Endothelial cell of umbilical vein (primary cell): ENCODE results near the gene TRNAU1AP. TPM values are rescaled to one million over a fixed set of nuclear protein-coding genes. Genes with fewer than 3 reads are reported as not detected.

Source experiments
- BruUV-seq: library from RNA; stranded (reverse); fragments of 400-500 nt; replicated peaks from 2 replicates; lab custom pipeline; 2021; lab: Mats Ljungman, UMichigan
- CTCF ChIA-PET: fragments of 300-600, 350-600 bp; sonication (Branson Sonifier 250); formaldehyde crosslinking; loops from one replicate; lab custom pipeline; 2021; ENCODE audit warnings: antibody characterized with exemption, inconsistent platforms; lab: Charles Lee
- POLR2A ChIA-PET: fragments of 300-600, 350-600 bp; sonication (Branson Sonifier 250); formaldehyde crosslinking; loops from one replicate; lab custom pipeline; 2021; ENCODE audit warnings: antibody characterized with exemption, inconsistent platforms; lab: Charles Lee
- DNase-seq: peaks from one replicate; pipeline ENCODE4 v3.0.0-alpha.2; 2011; ENCODE audit warnings: low read depth, low spot score
- FAIRE-seq: peaks from 2 replicates; lab custom pipeline; 2011; peaks lifted over from hg19 to GRCh38; lab: Jason Lieb, UNC
- H2AFZ ChIP-seq: 2 replicates; pipeline ENCODE4 v1.6.0; 2012; ENCODE audit warnings: low read depth, low read length, control low read depth, inconsistent platforms
- H3K27ac ChIP-seq: 2 replicates; pipeline ENCODE4 v1.5.1; 2011; ENCODE audit warnings: low read depth, mild to moderate bottlenecking, control low read depth, low read length, moderate library complexity; ENCODE audit not compliant: insufficient read depth
- H3K27me3 ChIP-seq, 2 experiments: 2 replicates each; pipeline versions ENCODE4 v1.6.0 to v1.6.1; 2011; ENCODE audit warnings: low read length in 2 of 2, mixed read lengths in 1 of 2; ENCODE audit not compliant: control insufficient read depth in 2 of 2, insufficient read depth in 2 of 2
- H3K36me3 ChIP-seq, 2 experiments: 2 replicates in 1 of 2; 3 replicates in 1 of 2; pipeline ENCODE4 v1.5.1; 2011; ENCODE audit warnings: low read length in 2 of 2, mild to moderate bottlenecking in 1 of 2, moderate library complexity in 1 of 2; ENCODE audit not compliant: control insufficient read depth in 2 of 2, insufficient read depth in 2 of 2; ENCODE audit errors: extremely low read depth in 1 of 2
- H3K4me1 ChIP-seq: 3 replicates; pipeline ENCODE4 v1.5.1; 2011; ENCODE audit warnings: mild to moderate bottlenecking, low read length; ENCODE audit not compliant: control insufficient read depth, insufficient read depth; ENCODE audit errors: extremely low read depth
- H3K4me2 ChIP-seq: 2 replicates; pipeline ENCODE4 v1.6.1; 2011; ENCODE audit warnings: low read length, control low read depth, mixed read lengths; ENCODE audit not compliant: insufficient read depth
- H3K4me3 ChIP-seq, 3 experiments: fragments of 200-600 bp in 1 of 3; sonication (generic), shearing (Covaris generic) in 1 of 3; replicated peaks in 1 of 3; 2 replicates each; pipeline ENCODE4 v1.5.1; 2011 to 2016; ENCODE audit warnings: control low read depth in 3 of 3, low read length in 3 of 3, mild to moderate bottlenecking in 2 of 3, inconsistent platforms in 1 of 3, low read depth in 1 of 3, moderate library complexity in 1 of 3; ENCODE audit not compliant: insufficient read depth in 1 of 3
- H3K79me2 ChIP-seq: 2 replicates; pipeline ENCODE4 v1.6.0; 2012; ENCODE audit warnings: low read length, inconsistent platforms; ENCODE audit not compliant: control insufficient read depth, insufficient read depth
- H3K9ac ChIP-seq: replicated peaks from 2 replicates; pipeline ENCODE3; 2011; ENCODE audit warnings: low read length, control low read depth; ENCODE audit not compliant: insufficient read depth; ENCODE audit errors: extremely low read depth
- H3K9me1 ChIP-seq: replicated peaks from 3 replicates; pipeline ENCODE4 v1.6.0; 2011; ENCODE audit warnings: mild to moderate bottlenecking, low read length; ENCODE audit not compliant: control insufficient read depth, insufficient read depth; ENCODE audit errors: extremely low read depth
- H3K9me3 ChIP-seq: replicated peaks from 2 replicates; pipeline ENCODE4 v1.5.1; 2012; ENCODE audit warnings: low read length, inconsistent platforms; ENCODE audit not compliant: control insufficient read depth, insufficient read depth
- H4K20me1 ChIP-seq: replicated peaks from 2 replicates; pipeline ENCODE3; 2011; ENCODE audit warnings: mild to moderate bottlenecking, low read length; ENCODE audit not compliant: control insufficient read depth, insufficient read depth; ENCODE audit errors: extremely low read depth
- CTCF ChIP-seq, 2 donors: IDR thresholded peaks; 1 replicate in 1 of 2; 2 replicates in 1 of 2; pipeline ENCODE4 v1.5.1; 2011; ENCODE audit warnings: low read length in 2 of 2, mild to moderate bottlenecking in 2 of 2, moderate library complexity in 2 of 2, control low read depth in 1 of 2, inconsistent platforms in 1 of 2, low read depth in 1 of 2; ENCODE audit not compliant: insufficient read depth in 1 of 2; ENCODE audit errors: extremely low read depth in 1 of 2
- EZH2 ChIP-seq: IDR thresholded peaks from 2 replicates; pipeline ENCODE4 v1.6.1; 2012; ENCODE audit warnings: borderline replicate concordance, low read depth, mild to moderate bottlenecking, moderate library complexity, low read length, inconsistent platforms; ENCODE audit not compliant: severe bottlenecking
- FOS ChIP-seq: IDR thresholded peaks from 2 replicates; pipeline ENCODE4 v1.6.1; 2011; ENCODE audit warnings: mild to moderate bottlenecking, low read length, moderate library complexity, borderline replicate concordance; ENCODE audit not compliant: insufficient read depth
- GATA2 ChIP-seq: IDR thresholded peaks from 2 replicates; pipeline ENCODE4 v1.7.0; 2011; ENCODE audit warnings: low read depth, mild to moderate bottlenecking, moderate library complexity, mixed read lengths, low read length; ENCODE audit not compliant: insufficient read length, insufficient read depth
- JUN ChIP-seq: IDR thresholded peaks from 2 replicates; pipeline ENCODE4 v1.6.1; 2011; ENCODE audit warnings: borderline replicate concordance, low read depth; ENCODE audit not compliant: insufficient read length, insufficient read depth
- MYC ChIP-seq: IDR thresholded peaks from one replicate; pipeline ENCODE4 v1.6.1; 2011; ENCODE audit warnings: mild to moderate bottlenecking, low read depth, low read length
- POLR2A ChIP-seq: IDR thresholded peaks from 2 replicates; pipeline ENCODE4 v1.6.1; 2012; ENCODE audit warnings: low read depth, mild to moderate bottlenecking, control low read depth, low read length
- POLR2AphosphoS5 ChIP-seq: IDR thresholded peaks from 2 replicates; pipeline ENCODE4 v1.6.1; 2012; ENCODE audit warnings: low read depth, mild to moderate bottlenecking, control low read depth, low read length, moderate library complexity; ENCODE audit not compliant: insufficient read depth
- dilution Hi-C: fragments of 300-500 bp; cut with MboI; formaldehyde crosslinking; loops from one replicate; pipeline ENCODE4 v1.15.0; 2019; ENCODE audit warnings: low sequenced_read_pairs; ENCODE audit not compliant: extremely low pct_ligation_motif_present
- intact Hi-C: fragments of 100-400 bp; cut with micrococcal nuclease; formaldehyde crosslinking; loops from one replicate; pipeline ENCODE4 v1.10.0; 2022
- polyA plus RNA-seq, 4 experiments: library from polyadenylated mRNA; depleted of rRNA in 3 of 4; stranded (reverse) in 3 of 4; unstranded in 1 of 4; fragments of >200 nt; gene quantifications; 2 replicates each; pipeline versions ENCODE4 v1.2.1 to v1.2.3, GENCODE V29; 2011 to 2012; ENCODE audit warnings: missing spikeins in 1 of 4
- total RNA-seq: library from RNA; stranded (reverse); gene quantifications from 2 replicates; pipeline ENCODE4 v1.2.3, GENCODE V29; 2021
- TF ChIP-seq, protein P1 (sequence below): IDR thresholded peaks from 2 replicates; pipeline ENCODE4 v1.6.1; 2011; ENCODE audit not compliant: insufficient read depth, insufficient read length

Gene TRNAU1AP
- total and polyA plus RNA-seq, 2 donors (not counting 3 experiments of a cell fraction or from before 2014, with no cell fraction given): 32.7 to 46.2 TPM

- no peaks in the 10 kb centered on the region for H3K27me3 ChIP-seq
- no peak for FAIRE-seq
- intact Hi-C loops: loop anchor here (10.0 kb wide), 1 partner anchor 1857 kb away; the partner anchor contains the start of gene ARID1A
- H3K36me3 ChIP-seq: no peaks in the 10 kb centered on the region
- ChIA-PET CTCF (no interaction called here), POLR2A (interaction anchor here (0.9 to 3.8 kb wide), 2 partner anchors 29 to 30 kb away, joined by 4 to 59 read pairs; no protein-coding TSS in a partner anchor)
- no peak for TF ChIP-seq FOS
- no peak for TF ChIP-seq EZH2
- TF ChIP-seq CTCF (IDR thresholded peaks at IDR 0.05; ENCODE audit: extremely low read depth in 1 of 2, insufficient read depth in 1 of 2, low read depth in 1 of 2, low read length in 2 of 2): no peak
- no peak for TF ChIP-seq MYC
- TF ChIP-seq POLR2A: no peak
- TF ChIP-seq POLR2AphosphoS5: no peak
- no peak for TF ChIP-seq JUN
- TF ChIP-seq, protein P1, sequence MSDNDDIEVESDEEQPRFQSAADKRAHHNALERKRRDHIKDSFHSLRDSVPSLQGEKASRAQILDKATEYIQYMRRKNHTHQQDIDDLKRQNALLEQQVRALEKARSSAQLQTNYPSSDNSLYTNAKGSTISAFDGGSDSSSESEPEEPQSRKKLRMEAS: no peak
- no peak for TF ChIP-seq GATA2
- H3K79me2 ChIP-seq: peaks cover 11% of the 10 kb centered on the region
- no peaks in the 10 kb centered on the region for H3K9me1 ChIP-seq
- BruUV-seq: no TSS peak
- H3K9me3 ChIP-seq: no peaks in the 10 kb centered on the region
- DNase-seq: no peak
- dilution Hi-C loops: no loop called here
- H2AFZ ChIP-seq: no peak overlapping the region
- H3K9ac ChIP-seq: no peak overlapping the region
- H3K4me2 ChIP-seq: no peak overlapping the region
- H4K20me1 ChIP-seq: no peaks in the 10 kb centered on the region
- no peak overlapping the region for H3K4me3 ChIP-seq
- H3K27ac ChIP-seq: no peak overlapping the region
- H3K4me1 ChIP-seq: peaks cover 12% of the 10 kb centered on the region
Measured at GRCh38 chr1:28551381-28551780, 1.5 kb upstream of the TRNAU1AP start.
